A673 (cell line): ENCODE data around the gene SPEG. TPM values are rescaled to one million over a fixed set of nuclear protein-coding genes. Genes with fewer than 3 reads are reported as not detected.

ENCODE experiments used
- BruUV-seq: library from RNA; stranded (reverse); fragments of 400-500 nt; replicated peaks from 2 replicates; lab custom pipeline; 2021; lab: Mats Ljungman, UMichigan
- CTCF ChIA-PET: fragments of 300-600 bp; sonication (Branson Sonifier 250); formaldehyde crosslinking; loops from one replicate; lab custom pipeline; 2022; ENCODE audit warnings: antibody characterized with exemption; lab: Charles Lee
- POLR2A ChIA-PET: fragments of 300-600 bp; sonication (Branson Sonifier 250); formaldehyde crosslinking; loops from one replicate; lab custom pipeline; 2022; ENCODE audit warnings: antibody characterized with exemption; ENCODE audit not compliant: low non-redundant PET; lab: Charles Lee
- DNase-seq: peaks from one replicate; pipeline ENCODE4 v3.0.0-alpha.2; 2015; ENCODE audit warnings: low spot score
- H3K27ac ChIP-seq: fragments of 200-600 bp; sonication (generic); 2 replicates; pipeline ENCODE4 v1.5.1; 2016; ENCODE audit warnings: mixed run types, low read depth, mild to moderate bottlenecking, mixed read lengths, antibody characterized with exemption, low read length; ENCODE audit not compliant: poor library complexity, severe bottlenecking
- H3K27me3 ChIP-seq: fragments of 200-600 bp; sonication (generic); replicated peaks from 2 replicates; pipeline ENCODE4 v1.6.1; 2017; ENCODE audit warnings: mixed run types, low read depth, mild to moderate bottlenecking, mixed read lengths, antibody characterized with exemption, low read length; ENCODE audit not compliant: insufficient read depth, poor library complexity
- H3K36me3 ChIP-seq: fragments of 200-600 bp; sonication (generic); 2 replicates; pipeline ENCODE4 v1.6.1; 2016; ENCODE audit warnings: mixed run types, mild to moderate bottlenecking, mixed read lengths, antibody characterized with exemption, low read length; ENCODE audit not compliant: insufficient read depth, poor library complexity, severe bottlenecking
- H3K4me1 ChIP-seq: fragments of 200-600 bp; sonication (generic); 2 replicates; pipeline ENCODE4 v1.6.1; 2017; ENCODE audit warnings: mixed run types, mild to moderate bottlenecking, mixed read lengths, antibody characterized with exemption, low read length; ENCODE audit not compliant: insufficient read depth, poor library complexity, severe bottlenecking
- H3K4me3 ChIP-seq: fragments of 200-600 bp; sonication (generic); 2 replicates; pipeline ENCODE4 v1.5.1; 2016; ENCODE audit warnings: low read depth, mixed run types, mild to moderate bottlenecking, mixed read lengths, low read length; ENCODE audit not compliant: poor library complexity, severe bottlenecking
- H3K9me3 ChIP-seq: fragments of 200-600 bp; sonication (generic); 2 replicates; pipeline ENCODE4 v1.6.1; 2016; ENCODE audit warnings: mixed run types, low read depth, mild to moderate bottlenecking, mixed read lengths, antibody characterized with exemption, low read length; ENCODE audit not compliant: poor library complexity, severe bottlenecking
- EZH2 ChIP-seq: fragments of 200-600 bp; sonication (generic); IDR thresholded peaks from 2 replicates; pipeline ENCODE4 v1.6.1; 2017; ENCODE audit warnings: borderline replicate concordance, low read depth, mild to moderate bottlenecking, mixed read lengths, antibody characterized with exemption, low read length; ENCODE audit not compliant: poor library complexity, severe bottlenecking
- intact Hi-C: fragments of 100-400 bp; cut with micrococcal nuclease; formaldehyde crosslinking; loops from one replicate; pipeline ENCODE4 v1.10.0; 2022; ENCODE audit not compliant: unreplicated experiment
- total RNA-seq: library from RNA; stranded (reverse); gene quantifications from 2 replicates; pipeline ENCODE4 v1.2.3, GENCODE V29; 2021
- TF ChIP-seq, protein P1 (sequence below): fragments of 300-800, 200-600 bp; sonication (generic); conservative IDR thresholded peaks from 2 replicates; pipeline ENCODE4 v1.5.1; 2017; ENCODE audit warnings: low read depth, mild to moderate bottlenecking, antibody characterized with exemption, low read length, moderate library complexity, mixed read lengths

SPEG gene
- total RNA-seq, 1 experiment from 2014 or later, result 8.4 TPM

DNA sequence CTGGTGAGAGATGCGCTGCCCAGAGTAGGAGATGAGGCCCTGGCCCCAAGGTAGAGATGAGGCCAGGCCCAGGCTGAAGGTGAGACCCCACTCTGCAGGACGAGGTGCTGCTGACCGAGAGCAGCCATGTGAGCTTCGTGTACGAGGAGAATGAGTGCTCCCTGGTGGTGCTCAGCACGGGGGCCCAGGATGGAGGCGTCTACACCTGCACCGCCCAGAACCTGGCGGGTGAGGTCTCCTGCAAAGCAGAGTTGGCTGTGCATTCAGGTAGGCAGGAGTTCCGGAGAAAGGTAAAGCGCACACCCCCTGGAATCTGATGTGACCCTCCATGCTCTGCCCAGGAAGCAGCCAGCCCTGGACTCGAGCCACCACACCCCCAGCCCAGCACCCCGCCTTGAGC is 42.5 kb downstream of the SPEG start:
- DNase-seq, result no peak
- ChIA-PET POLR2A (no interaction called here), CTCF (interaction anchor here (2.0 kb wide), 1 partner anchor 53 kb away, joined by 7 read pairs; no protein-coding TSS in a partner anchor)
- peaks cover 4% of the 10 kb centered on the region for H3K4me1 ChIP-seq
- no TSS peak for BruUV-seq
- TF ChIP-seq, protein P1, sequence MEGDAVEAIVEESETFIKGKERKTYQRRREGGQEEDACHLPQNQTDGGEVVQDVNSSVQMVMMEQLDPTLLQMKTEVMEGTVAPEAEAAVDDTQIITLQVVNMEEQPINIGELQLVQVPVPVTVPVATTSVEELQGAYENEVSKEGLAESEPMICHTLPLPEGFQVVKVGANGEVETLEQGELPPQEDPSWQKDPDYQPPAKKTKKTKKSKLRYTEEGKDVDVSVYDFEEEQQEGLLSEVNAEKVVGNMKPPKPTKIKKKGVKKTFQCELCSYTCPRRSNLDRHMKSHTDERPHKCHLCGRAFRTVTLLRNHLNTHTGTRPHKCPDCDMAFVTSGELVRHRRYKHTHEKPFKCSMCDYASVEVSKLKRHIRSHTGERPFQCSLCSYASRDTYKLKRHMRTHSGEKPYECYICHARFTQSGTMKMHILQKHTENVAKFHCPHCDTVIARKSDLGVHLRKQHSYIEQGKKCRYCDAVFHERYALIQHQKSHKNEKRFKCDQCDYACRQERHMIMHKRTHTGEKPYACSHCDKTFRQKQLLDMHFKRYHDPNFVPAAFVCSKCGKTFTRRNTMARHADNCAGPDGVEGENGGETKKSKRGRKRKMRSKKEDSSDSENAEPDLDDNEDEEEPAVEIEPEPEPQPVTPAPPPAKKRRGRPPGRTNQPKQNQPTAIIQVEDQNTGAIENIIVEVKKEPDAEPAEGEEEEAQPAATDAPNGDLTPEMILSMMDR, result no peak
- no peak for TF ChIP-seq EZH2
- no peaks in the 10 kb centered on the region for H3K27me3 ChIP-seq
- H3K36me3 ChIP-seq, result no peaks in the 10 kb centered on the region
- no peak overlapping the region for H3K4me3 ChIP-seq
- intact Hi-C loops, result loop anchor here (5.0 kb wide), 1 partner anchor 45 kb away; no protein-coding TSS in a partner anchor
- no peaks in the 10 kb centered on the region for H3K9me3 ChIP-seq
- H3K27ac ChIP-seq, result no peak overlapping the region

DNA sequence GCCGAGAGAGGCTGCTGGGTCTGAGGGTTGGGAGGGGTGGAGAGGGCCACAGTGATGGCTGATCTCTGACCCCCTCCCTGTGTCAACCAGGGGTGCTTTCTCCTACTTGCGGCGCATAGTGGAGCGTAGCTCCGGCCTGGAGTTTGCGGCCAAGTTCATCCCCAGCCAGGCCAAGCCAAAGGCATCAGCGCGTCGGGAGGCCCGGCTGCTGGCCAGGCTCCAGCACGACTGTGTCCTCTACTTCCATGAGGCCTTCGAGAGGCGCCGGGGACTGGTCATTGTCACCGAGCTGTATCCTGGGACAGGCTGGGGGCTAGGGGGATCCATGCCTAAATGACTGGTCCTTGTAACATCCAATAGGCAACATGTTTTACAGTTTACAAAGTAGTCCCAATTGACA is 43.2 kb downstream of the SPEG start:
- peaks cover 4% of the 10 kb centered on the region for H3K4me1 ChIP-seq
- no peak for TF ChIP-seq EZH2
- TF ChIP-seq, protein P1, result no peak
- H3K36me3 ChIP-seq, result no peaks in the 10 kb centered on the region
- H3K9me3 ChIP-seq, result no peaks in the 10 kb centered on the region
- no peaks in the 10 kb centered on the region for H3K27me3 ChIP-seq
- no peak overlapping the region for H3K27ac ChIP-seq
- CTCF ChIA-PET, result interaction anchor here (0.7 kb wide), 1 partner anchor 32 kb away, joined by 4 read pairs; no protein-coding TSS in a partner anchor
- intact Hi-C loops, result loop anchor here (5.0 kb wide), 1 partner anchor 44 kb away; no protein-coding TSS in a partner anchor
- POLR2A ChIA-PET, result no interaction called here
- no TSS peak for BruUV-seq
- no peak overlapping the region for H3K4me3 ChIP-seq
- no peak for DNase-seq

DNA sequence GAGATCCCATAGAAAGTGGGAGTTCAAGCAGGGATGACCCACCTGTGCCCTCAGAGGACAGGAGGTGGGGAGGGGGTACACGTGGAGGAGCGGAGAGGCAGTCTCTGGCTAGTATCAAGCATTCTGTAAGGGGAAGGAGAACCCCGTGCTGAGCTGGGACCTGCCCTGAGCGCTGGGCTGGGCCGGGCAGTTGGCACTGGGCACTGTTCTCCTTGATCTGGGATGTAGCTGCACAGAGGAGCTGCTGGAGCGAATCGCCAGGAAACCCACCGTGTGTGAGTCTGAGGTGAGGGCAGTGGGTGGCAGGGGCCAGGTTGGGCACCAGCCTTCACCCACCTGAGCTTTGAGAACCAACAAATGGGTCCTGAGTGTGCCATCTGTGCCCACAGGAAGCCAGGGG is 44.3 kb downstream of the SPEG start:
- DNase-seq, result no peak
- H3K27ac ChIP-seq, result no peak overlapping the region
- BruUV-seq, result no TSS peak
- intact Hi-C loops, result loop anchor here (5.0 kb wide), 1 partner anchor 43 kb away; no protein-coding TSS in a partner anchor
- ChIA-PET POLR2A (no interaction called here), CTCF (no interaction called here)
- no peak overlapping the region for H3K4me3 ChIP-seq
- peaks cover 7% of the 10 kb centered on the region for H3K4me1 ChIP-seq
- TF ChIP-seq, protein P1, result no peak
- TF ChIP-seq EZH2, result no peak
- peaks cover under 1% of the 10 kb centered on the region for H3K27me3 ChIP-seq
- no peaks in the 10 kb centered on the region for H3K36me3 ChIP-seq
- H3K9me3 ChIP-seq, result no peaks in the 10 kb centered on the region
